GM12878 (cell line): ENCODE data around the gene HIP1. TPM values are rescaled to one million over a fixed set of nuclear protein-coding genes. Genes with fewer than 3 reads are reported as not detected.
A peak's percentile ranks its signal among the peaks of the same experiment; 100 is the strongest.

Source experiments
- ATAC-seq: fragments of 200-7000 bp; cut with Tn5 transposase; 3 replicates; pipeline ENCODE4 v1.9.1; 2020; ENCODE audit warnings: mild to moderate bottlenecking, moderate library complexity
- BruUV-seq: library from RNA; stranded (reverse); fragments of 400-500 nt; replicated peaks from 2 replicates; lab custom pipeline; 2021; lab: Mats Ljungman, UMichigan
- CTCF ChIA-PET: fragments of 300-600 bp; sonication (Branson Sonifier 250); formaldehyde crosslinking; extraction: SDS; loops from one replicate; lab custom pipeline; 2021; ENCODE audit warnings: inconsistent platforms; lab: Yijun Ruan, JAX
- POLR2A ChIA-PET: fragments of 350-600 bp; formaldehyde crosslinking; extraction: SDS; loops from one replicate; lab custom pipeline; 2021; ENCODE audit warnings: inconsistent platforms; lab: Charles Lee
- RAD21 ChIA-PET: fragments of 300-600 bp; sonication (Branson Sonifier 250); formaldehyde crosslinking; loops from one replicate; lab custom pipeline; 2023; ENCODE audit warnings: antibody characterized with exemption; ENCODE audit not compliant: unreplicated experiment; lab: Charles Lee
- SMC1A ChIA-PET: fragments of 300-600 bp; sonication (Branson Sonifier 250); formaldehyde crosslinking; loops from one replicate; lab custom pipeline; 2023; ENCODE audit not compliant: unreplicated experiment, uncharacterized antibody; lab: Charles Lee
- DNase-seq: peaks from one replicate; pipeline ENCODE4 v3.0.0-alpha.2; 2011; ENCODE audit warnings: low read depth, low spot score
- FAIRE-seq: peaks from 3 replicates; lab custom pipeline; 2011; peaks lifted over from hg19 to GRCh38; lab: Jason Lieb, UNC
- H2AFZ ChIP-seq: 2 replicates; pipeline ENCODE4 v1.6.0; 2011; ENCODE audit warnings: low read depth, low read length, control low read depth; ENCODE audit not compliant: control insufficient read depth
- H3K27ac ChIP-seq: 2 replicates; pipeline ENCODE4 v1.5.1; 2011; ENCODE audit warnings: control low read depth; ENCODE audit not compliant: control insufficient read depth, insufficient read depth
- H3K27me3 ChIP-seq, 2 experiments: replicated peaks in 1 of 2; 2 replicates each; pipeline versions ENCODE4 v1.6.0 to v1.6.1; 2011; ENCODE audit warnings: low read length in 1 of 2; ENCODE audit not compliant: control insufficient read depth in 2 of 2, insufficient read depth in 2 of 2
- H3K36me3 ChIP-seq, 2 experiments: 2 replicates each; pipeline ENCODE4 v1.5.1; 2011; ENCODE audit warnings: low read length in 1 of 2; ENCODE audit not compliant: control insufficient read depth in 2 of 2, insufficient read depth in 2 of 2
- H3K4me1 ChIP-seq: 2 replicates; pipeline ENCODE4 v1.6.1; 2011; ENCODE audit warnings: mild to moderate bottlenecking, low read length, moderate library complexity, mixed read lengths; ENCODE audit not compliant: control insufficient read depth, insufficient read depth
- H3K4me2 ChIP-seq: 2 replicates; pipeline ENCODE4 v1.6.0; 2011; ENCODE audit warnings: control low read depth; ENCODE audit not compliant: control insufficient read depth, insufficient read depth
- H3K4me3 ChIP-seq: fragments of 200-600 bp; sonication (generic); 2 replicates; pipeline ENCODE4 v1.5.1; 2016
- H3K79me2 ChIP-seq: 2 replicates; pipeline ENCODE4 v1.6.0; 2011; ENCODE audit warnings: low read length; ENCODE audit not compliant: control insufficient read depth, insufficient read depth
- H3K9ac ChIP-seq: 2 replicates; pipeline ENCODE4 v1.8.0; 2011; ENCODE audit warnings: low read length, control low read depth, mixed read lengths; ENCODE audit not compliant: control insufficient read depth, insufficient read depth
- H3K9me3 ChIP-seq: replicated peaks from 3 replicates; pipeline ENCODE4 v1.5.1; 2011; ENCODE audit warnings: mild to moderate bottlenecking, low read length; ENCODE audit not compliant: control insufficient read depth, insufficient read depth
- H4K20me1 ChIP-seq: 2 replicates; pipeline ENCODE4 v1.6.0; 2011; ENCODE audit not compliant: control insufficient read depth, insufficient read depth
- BACH1 ChIP-seq: fragments of 450-650 bp; IDR thresholded peaks from 2 replicates; pipeline ENCODE4 v1.6.1; 2017; ENCODE audit warnings: mild to moderate bottlenecking, borderline replicate concordance
- BHLHE40 ChIP-seq, 2 experiments: fragments of 450-650 bp in 1 of 2; IDR thresholded peaks; 2 replicates each; pipeline ENCODE4 v1.6.1; 2011 to 2017; ENCODE audit warnings: low read depth in 2 of 2, borderline replicate concordance in 1 of 2, improper control_type of control experiment in 1 of 2, low read length in 1 of 2, mild to moderate bottlenecking in 1 of 2
- CHD1 ChIP-seq: IDR thresholded peaks from 2 replicates; pipeline ENCODE4 v1.6.1; 2012; ENCODE audit warnings: low read depth, low read length, improper control_type of control experiment
- DPF2 ChIP-seq: fragments of 450-650 bp; IDR thresholded peaks from 2 replicates; pipeline ENCODE4 v1.6.1; 2017; ENCODE audit warnings: mild to moderate bottlenecking
- EED ChIP-seq: sonication (generic); IDR thresholded peaks from 2 replicates; pipeline ENCODE4 v1.6.1; 2016; ENCODE audit warnings: antibody characterized with exemption, low read depth
- ETV6 ChIP-seq, 2 experiments: fragments of 450-650 bp in 1 of 2; IDR thresholded peaks in 1 of 2; conservative IDR thresholded peaks in 1 of 2; 2 replicates each; pipeline ENCODE4 v1.6.1; 2014; ENCODE audit warnings: antibody characterized with exemption in 1 of 2, borderline replicate concordance in 1 of 2, low read depth in 1 of 2, mild to moderate bottlenecking in 1 of 2, moderate library complexity in 1 of 2
- HDAC6 ChIP-seq: fragments of 200-600 bp; sonication (generic); IDR thresholded peaks from one replicate; pipeline ENCODE4 v1.8.0; 2017; ENCODE audit warnings: antibody characterized with exemption; ENCODE audit not compliant: unreplicated experiment
- MEF2B ChIP-seq: fragments of 450-650 bp; IDR thresholded peaks from 2 replicates; pipeline ENCODE4 v1.6.1; 2018; ENCODE audit warnings: mild to moderate bottlenecking, moderate library complexity; ENCODE audit not compliant: partially characterized antibody, poor library complexity, severe bottlenecking
- MTA2 ChIP-seq: fragments of 450-650 bp; IDR thresholded peaks from 2 replicates; pipeline ENCODE4 v1.6.1; 2016; ENCODE audit warnings: low read depth, mild to moderate bottlenecking, moderate library complexity
- NR2F1 ChIP-seq: fragments of 450-650 bp; conservative IDR thresholded peaks from 2 replicates; pipeline ENCODE4 v1.6.1; 2017; ENCODE audit warnings: mild to moderate bottlenecking
- PAX5 ChIP-seq: IDR thresholded peaks from 2 replicates; pipeline ENCODE4 v1.6.1; 2011; ENCODE audit warnings: low read depth, low read length, borderline replicate concordance
- RAD21 ChIP-seq: IDR thresholded peaks from 2 replicates; pipeline ENCODE4 v1.6.1; 2011; ENCODE audit warnings: mild to moderate bottlenecking, low read depth, low read length, moderate library complexity; ENCODE audit not compliant: insufficient read depth
- RAD51 ChIP-seq: fragments of 450-650 bp; IDR thresholded peaks from 2 replicates; pipeline ENCODE4 v1.6.1; 2016; ENCODE audit warnings: moderate library complexity, mild to moderate bottlenecking, inconsistent platforms
- RB1 ChIP-seq: fragments of 450-650 bp; formaldehyde crosslinking; IDR thresholded peaks from 2 replicates; pipeline ENCODE4 v1.6.1; 2017; ENCODE audit warnings: mild to moderate bottlenecking, borderline replicate concordance
- SMARCA5 ChIP-seq: fragments of 450-650 bp; IDR thresholded peaks from 2 replicates; pipeline ENCODE4 v1.6.1; 2017; ENCODE audit warnings: mild to moderate bottlenecking
- SRF ChIP-seq, 2 experiments: IDR thresholded peaks; 2 replicates each; pipeline ENCODE4 v1.6.1; 2011; ENCODE audit warnings: low read depth in 2 of 2, low read length in 2 of 2, mild to moderate bottlenecking in 1 of 2, moderate library complexity in 1 of 2
- TCF7 ChIP-seq: IDR thresholded peaks from 2 replicates; pipeline ENCODE4 v1.6.1; 2014; ENCODE audit warnings: antibody characterized with exemption, borderline replicate concordance
- YY1 ChIP-seq: IDR thresholded peaks from 2 replicates; pipeline ENCODE4 v1.6.1; 2011; ENCODE audit warnings: low read depth, mild to moderate bottlenecking, low read length
- WGBS: methylation state at CpG from one replicate; pipeline ENCODE4 v1.1.6; 2016; ENCODE audit warnings: low lambda C conversion rate; ENCODE audit not compliant: insufficient replicate concordance, insufficient coverage; ENCODE audit errors: missing lambda C conversion rate; 5-methylcytosine and 5-hydroxymethylcytosine counted together
- in situ Hi-C: fragments of 300-500 bp; cut with MboI; formaldehyde crosslinking; loops from 9 replicates; pipeline ENCODE4 v1.14.3; 2018; ENCODE audit warnings: mixed read lengths
- intact Hi-C: fragments of 100-400 bp; cut with micrococcal nuclease; formaldehyde crosslinking; loops from one replicate; pipeline ENCODE4 v1.14.2; 2022; ENCODE audit not compliant: unreplicated experiment
- polyA plus RNA-seq, 11 experiments: library from polyadenylated mRNA; depleted of rRNA in 4 of 11; unstranded in 6 of 11; stranded (reverse) in 5 of 11; fragments of >200 nt; fragmentation: Nextera tagmentation in 4 of 11; fragmentation: Illumina TruSeq in 1 of 11; extraction: Ambion mirVana in 4 of 11; extraction: Trizol in 1 of 11; gene quantifications; 1 replicate in 1 of 11; 2 replicates in 10 of 11; pipeline versions ENCODE4 v1.2.1 to v1.2.3, GENCODE V29; 2011 to 2016; ENCODE audit warnings: inconsistent platforms in 2 of 11, missing spikeins in 2 of 11, low read depth in 1 of 11
- total RNA-seq, 4 experiments: library from RNA; depleted of rRNA in 3 of 4; stranded (reverse); fragments of >200 nt in 3 of 4; fragmentation: Illumina TruSeq in 1 of 4; extraction: Trizol in 1 of 4; gene quantifications; 2 replicates each; pipeline versions ENCODE4 v1.2.1 to v1.2.3, GENCODE V29; 2013 to 2021
- TF ChIP-seq, protein P1 (sequence below): IDR thresholded peaks from 2 replicates; pipeline ENCODE4 v1.6.1; 2011; ENCODE audit warnings: low read depth, low read length, improper control_type of control experiment, borderline replicate concordance
- TF ChIP-seq, protein P2 (sequence below): IDR thresholded peaks from 2 replicates; pipeline ENCODE4 v1.6.1; 2011; ENCODE audit warnings: low read depth, mild to moderate bottlenecking, low read length, moderate library complexity, borderline replicate concordance; ENCODE audit errors: extremely low read depth
- TF ChIP-seq, protein P3 (sequence below): IDR thresholded peaks from 2 replicates; pipeline ENCODE4 v1.6.1; 2012; ENCODE audit warnings: low read depth, low read length, improper control_type of control experiment
- TF ChIP-seq, protein P4 (sequence below): fragments of 450-650 bp; IDR thresholded peaks from 2 replicates; pipeline ENCODE4 v1.6.1; 2017; ENCODE audit warnings: mild to moderate bottlenecking

HIP1 gene
- total and polyA plus RNA-seq, 10 of the 15 experiments (the other 5 are each of a cell fraction or from before 2014, with no cell fraction given), result 1.2 to 9.7 (median 3.2) TPM

DNA sequence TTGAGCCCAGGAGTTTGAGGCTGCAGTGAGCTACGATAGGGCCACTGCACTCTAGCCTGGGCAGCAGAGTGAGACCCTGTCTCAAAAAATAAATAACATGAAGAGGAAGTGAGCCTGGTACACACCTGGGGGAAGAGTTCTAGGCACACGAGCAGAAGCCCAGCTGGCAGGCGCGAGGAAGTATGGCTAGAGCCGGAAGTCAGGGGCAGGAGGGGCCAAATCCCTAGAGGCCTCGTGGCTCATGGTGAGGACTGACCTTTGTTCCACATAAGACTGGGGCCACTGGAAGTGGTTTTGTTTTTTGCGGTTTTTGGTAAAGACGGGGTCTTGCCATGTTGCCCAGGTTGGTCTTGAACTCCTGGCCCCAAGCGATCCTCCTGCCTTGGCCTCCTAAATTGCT lies 117.6 kb downstream of the HIP1 start:
- CTCF ChIA-PET, result no interaction called here
- peak; percentile 46 for ATAC-seq
- intact Hi-C loops, result no loop called here
- peak; percentile 52 for TF ChIP-seq MEF2B
- no peak for TF ChIP-seq BHLHE40 (IDR thresholded peaks at IDR 0.05; ENCODE audit: borderline replicate concordance in 1 of 2, low read depth in 2 of 2, low read length in 1 of 2)
- no peak for TF ChIP-seq BACH1
- TF ChIP-seq, protein P1, sequence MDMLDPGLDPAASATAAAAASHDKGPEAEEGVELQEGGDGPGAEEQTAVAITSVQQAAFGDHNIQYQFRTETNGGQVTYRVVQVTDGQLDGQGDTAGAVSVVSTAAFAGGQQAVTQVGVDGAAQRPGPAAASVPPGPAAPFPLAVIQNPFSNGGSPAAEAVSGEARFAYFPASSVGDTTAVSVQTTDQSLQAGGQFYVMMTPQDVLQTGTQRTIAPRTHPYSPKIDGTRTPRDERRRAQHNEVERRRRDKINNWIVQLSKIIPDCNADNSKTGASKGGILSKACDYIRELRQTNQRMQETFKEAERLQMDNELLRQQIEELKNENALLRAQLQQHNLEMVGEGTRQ, result no peak
- TF ChIP-seq, protein P2, sequence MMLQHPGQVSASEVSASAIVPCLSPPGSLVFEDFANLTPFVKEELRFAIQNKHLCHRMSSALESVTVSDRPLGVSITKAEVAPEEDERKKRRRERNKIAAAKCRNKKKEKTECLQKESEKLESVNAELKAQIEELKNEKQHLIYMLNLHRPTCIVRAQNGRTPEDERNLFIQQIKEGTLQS, result no peak
- TF ChIP-seq PAX5, result no peak
- TF ChIP-seq TCF7, result no peak
- peak; percentile 63; the same call in 1 of the 2 replicates for TF ChIP-seq NR2F1
- TF ChIP-seq DPF2, result peak; percentile 22; the same call in 1 of the 2 replicates
- no peak for TF ChIP-seq SMARCA5
- no peak for TF ChIP-seq CHD1
- TF ChIP-seq EED, result peak; percentile 64
- peak in 1 of 2 experiments; percentile 86; a peak in 2 of 4 replicates for TF ChIP-seq ETV6 (conservative IDR thresholded peaks at IDR 0.05 in 1 of 2, IDR thresholded peaks at IDR 0.05 in 1 of 2; ENCODE audit: borderline replicate concordance in 1 of 2, low read depth in 1 of 2)
- TF ChIP-seq YY1, result no peak
- TF ChIP-seq, protein P3, sequence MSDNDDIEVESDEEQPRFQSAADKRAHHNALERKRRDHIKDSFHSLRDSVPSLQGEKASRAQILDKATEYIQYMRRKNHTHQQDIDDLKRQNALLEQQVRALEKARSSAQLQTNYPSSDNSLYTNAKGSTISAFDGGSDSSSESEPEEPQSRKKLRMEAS, result no peak
- TF ChIP-seq, protein P4, sequence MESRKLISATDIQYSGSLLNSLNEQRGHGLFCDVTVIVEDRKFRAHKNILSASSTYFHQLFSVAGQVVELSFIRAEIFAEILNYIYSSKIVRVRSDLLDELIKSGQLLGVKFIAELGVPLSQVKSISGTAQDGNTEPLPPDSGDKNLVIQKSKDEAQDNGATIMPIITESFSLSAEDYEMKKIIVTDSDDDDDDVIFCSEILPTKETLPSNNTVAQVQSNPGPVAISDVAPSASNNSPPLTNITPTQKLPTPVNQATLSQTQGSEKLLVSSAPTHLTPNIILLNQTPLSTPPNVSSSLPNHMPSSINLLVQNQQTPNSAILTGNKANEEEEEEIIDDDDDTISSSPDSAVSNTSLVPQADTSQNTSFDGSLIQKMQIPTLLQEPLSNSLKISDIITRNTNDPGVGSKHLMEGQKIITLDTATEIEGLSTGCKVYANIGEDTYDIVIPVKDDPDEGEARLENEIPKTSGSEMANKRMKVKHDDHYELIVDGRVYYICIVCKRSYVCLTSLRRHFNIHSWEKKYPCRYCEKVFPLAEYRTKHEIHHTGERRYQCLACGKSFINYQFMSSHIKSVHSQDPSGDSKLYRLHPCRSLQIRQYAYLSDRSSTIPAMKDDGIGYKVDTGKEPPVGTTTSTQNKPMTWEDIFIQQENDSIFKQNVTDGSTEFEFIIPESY, result 0 out of 2 replicates have a peak, but pooled peaks have one; percentile 47
- no peak for TF ChIP-seq HDAC6
- no peak for TF ChIP-seq SRF (IDR thresholded peaks at IDR 0.05; ENCODE audit: low read depth in 2 of 2, low read length in 2 of 2)
- no peak for TF ChIP-seq MTA2
- TF ChIP-seq RAD51, result no peak
- no peak for TF ChIP-seq RAD21
- no peak for TF ChIP-seq RB1

More for the DNA sequence above, 117.6 kb downstream of the HIP1 start:
- 12% methylated on average over 9 of the region's 9 CpGs for WGBS
- ChIA-PET RAD21 (no interaction called here), SMC1A (interaction anchor here (0.6 kb wide), 1 partner anchor 59 kb away, joined by 3 read pairs; no protein-coding TSS in a partner anchor), POLR2A (no interaction called here)
- Histone ChIP-seq H3K27ac (no peak overlapping the region), H3K79me2 (no peaks in the 10 kb centered on the region), H4K20me1 (no peaks in the 10 kb centered on the region), H3K4me1 (peaks cover 26% of the 10 kb centered on the region), H3K9me3 (no peaks in the 10 kb centered on the region; the same call in 2 of the 3 replicates), H3K4me2 (no peak overlapping the region), H3K9ac (no peak overlapping the region), H3K36me3 (no peaks in the 10 kb centered on the region), H3K27me3 (no peaks in the 10 kb centered on the region), H2AFZ (no peak overlapping the region), H3K4me3 (no peak overlapping the region)
- no TSS peak for BruUV-seq
- in situ Hi-C loops, result no loop called here
- DNase-seq (peak; percentile 12), FAIRE-seq (no peak)
